ENCODE data around the gene GALNT13. TPM values are rescaled to one million over a fixed set of nuclear protein-coding genes. Genes with fewer than 3 reads are reported as not detected.

Gene GALNT13
- total RNA-seq, 1 experiment from 2014 or later: 4.0 TPM

- Histone ChIP-seq H3K4me3 (no peak overlapping the region), H3K9me3 (replicated peaks) (no peaks in the 10 kb centered on the region), H3K4me1 (no peaks in the 10 kb centered on the region), H3K36me3 (no peaks in the 10 kb centered on the region), H3K27ac (no peak overlapping the region), H3K27me3 (no peaks in the 10 kb centered on the region)
- no peak for DNase-seq
Observed at GRCh38 chr2:154324601-154325000, 452.9 kb downstream of the GALNT13 start.

- no peaks in the 10 kb centered on the region for H3K36me3 ChIP-seq
- no peak overlapping the region for H3K4me3 ChIP-seq
- no peak for DNase-seq
- H3K27ac ChIP-seq: no peak overlapping the region
- H3K27me3 ChIP-seq: no peaks in the 10 kb centered on the region
- H3K4me1 ChIP-seq: no peaks in the 10 kb centered on the region
- no peaks in the 10 kb centered on the region for H3K9me3 ChIP-seq (replicated peaks)
Observed at GRCh38 chr2:154329510-154329909, 457.8 kb downstream of the GALNT13 start.

- H3K27me3 ChIP-seq: no peaks in the 10 kb centered on the region
- no peak overlapping the region for H3K4me3 ChIP-seq
- no peaks in the 10 kb centered on the region for H3K4me1 ChIP-seq
- H3K9me3 ChIP-seq (replicated peaks): no peaks in the 10 kb centered on the region
- no peak for DNase-seq
- H3K36me3 ChIP-seq: no peaks in the 10 kb centered on the region
- no peak overlapping the region for H3K27ac ChIP-seq
Observed at GRCh38 chr2:154331784-154332183, 460.1 kb downstream of the GALNT13 start.

- Histone ChIP-seq H3K4me3 (no peak overlapping the region), H3K9me3 (replicated peaks) (no peaks in the 10 kb centered on the region), H3K27ac (no peak overlapping the region), H3K27me3 (no peaks in the 10 kb centered on the region), H3K4me1 (no peaks in the 10 kb centered on the region), H3K36me3 (no peaks in the 10 kb centered on the region)
- DNase-seq: no peak
Observed at GRCh38 chr2:154336201-154336600, 464.5 kb downstream of the GALNT13 start.

- no peak for DNase-seq
- H3K27me3 ChIP-seq: no peaks in the 10 kb centered on the region
Observed at GRCh38 chr2:154338352-154338967, 466.7 kb downstream of the GALNT13 start.

GRCh38 chr2:154343282-154343681, 471.6 kb downstream of the GALNT13 start:
- Histone ChIP-seq H3K9me3 (replicated peaks) (no peaks in the 10 kb centered on the region), H3K27me3 (no peaks in the 10 kb centered on the region)
- no peak for DNase-seq

More at GRCh38 chr2:154338352-154338967, 466.7 kb downstream of the GALNT13 start:
- no peaks in the 10 kb centered on the region for H3K4me1 ChIP-seq
- no peak overlapping the region for H3K4me3 ChIP-seq
- no peaks in the 10 kb centered on the region for H3K9me3 ChIP-seq (replicated peaks)
- H3K27ac ChIP-seq: no peak overlapping the region
- H3K36me3 ChIP-seq: no peaks in the 10 kb centered on the region

GRCh38 chr2:154350911-154351310, 479.2 kb downstream of the GALNT13 start:
- Histone ChIP-seq H3K4me1 (no peaks in the 10 kb centered on the region), H3K27me3 (no peaks in the 10 kb centered on the region), H3K36me3 (no peaks in the 10 kb centered on the region), H3K4me3 (no peak overlapping the region), H3K9me3 (replicated peaks) (no peaks in the 10 kb centered on the region), H3K27ac (no peak overlapping the region)
- no peak for DNase-seq

More at GRCh38 chr2:154343282-154343681, 471.6 kb downstream of the GALNT13 start:
- Histone ChIP-seq H3K27ac (no peak overlapping the region), H3K4me1 (no peaks in the 10 kb centered on the region), H3K4me3 (no peak overlapping the region), H3K36me3 (no peaks in the 10 kb centered on the region)

GRCh38 chr2:154361276-154361675, 489.6 kb downstream of the GALNT13 start:
- no peak overlapping the region for H3K4me3 ChIP-seq
- no peaks in the 10 kb centered on the region for H3K9me3 ChIP-seq (replicated peaks)
- DNase-seq: no peak
- H3K4me1 ChIP-seq: no peaks in the 10 kb centered on the region
- no peaks in the 10 kb centered on the region for H3K27me3 ChIP-seq
- H3K27ac ChIP-seq: no peak overlapping the region
- H3K36me3 ChIP-seq: no peaks in the 10 kb centered on the region

- H3K36me3 ChIP-seq: no peaks in the 10 kb centered on the region
- no peaks in the 10 kb centered on the region for H3K27me3 ChIP-seq
- H3K9me3 ChIP-seq (replicated peaks): no peaks in the 10 kb centered on the region
- DNase-seq: no peak
- H3K4me1 ChIP-seq: no peaks in the 10 kb centered on the region
- H3K27ac ChIP-seq: no peak overlapping the region
- no peak overlapping the region for H3K4me3 ChIP-seq
Observed at GRCh38 chr2:154368153-154368552, 496.4 kb downstream of the GALNT13 start.

GRCh38 chr2:154370873-154371272, 499.2 kb downstream of the GALNT13 start:
- Histone ChIP-seq H3K36me3 (no peaks in the 10 kb centered on the region), H3K9me3 (replicated peaks) (no peaks in the 10 kb centered on the region), H3K27me3 (no peaks in the 10 kb centered on the region), H3K4me3 (no peak overlapping the region), H3K4me1 (no peaks in the 10 kb centered on the region), H3K27ac (no peak overlapping the region)
- DNase-seq: no peak

GRCh38 chr2:154374416-154374815, 502.7 kb downstream of the GALNT13 start:
- no peak overlapping the region for H3K27ac ChIP-seq
- H3K4me3 ChIP-seq: no peak overlapping the region
- no peaks in the 10 kb centered on the region for H3K27me3 ChIP-seq
- DNase-seq: no peak
- no peaks in the 10 kb centered on the region for H3K9me3 ChIP-seq (replicated peaks)
- H3K36me3 ChIP-seq: no peaks in the 10 kb centered on the region
- H3K4me1 ChIP-seq: no peaks in the 10 kb centered on the region

GRCh38 chr2:154375579-154375931, 503.8 kb downstream of the GALNT13 start:
- Histone ChIP-seq H3K27ac (no peak overlapping the region), H3K27me3 (no peaks in the 10 kb centered on the region), H3K4me3 (no peak overlapping the region), H3K9me3 (replicated peaks) (no peaks in the 10 kb centered on the region), H3K4me1 (no peaks in the 10 kb centered on the region), H3K36me3 (no peaks in the 10 kb centered on the region)
- DNase-seq: peak; percentile 4 to 51

GRCh38 chr2:154381931-154382794, 510.4 kb downstream of the GALNT13 start:
- peak; percentile 2 to 4 for DNase-seq
- Histone ChIP-seq H3K27me3 (no peaks in the 10 kb centered on the region), H3K27ac (no peak overlapping the region), H3K36me3 (no peaks in the 10 kb centered on the region), H3K4me3 (no peak overlapping the region), H3K4me1 (peaks cover 2% of the 10 kb centered on the region; the same call in 1 of the 2 replicates), H3K9me3 (replicated peaks) (no peaks in the 10 kb centered on the region)

GRCh38 chr2:154386186-154386585, 514.5 kb downstream of the GALNT13 start:
- H3K9me3 ChIP-seq (replicated peaks): no peaks in the 10 kb centered on the region
- H3K4me1 ChIP-seq: peaks cover 2% of the 10 kb centered on the region; the same call in 1 of the 2 replicates
- H3K27ac ChIP-seq: no peak overlapping the region
- H3K36me3 ChIP-seq: no peaks in the 10 kb centered on the region
- peak in 1 of 2 experiments; percentile 2 for DNase-seq
- no peaks in the 10 kb centered on the region for H3K27me3 ChIP-seq
- no peak overlapping the region for H3K4me3 ChIP-seq

- no peak overlapping the region for H3K4me3 ChIP-seq
- H3K27ac ChIP-seq: no peak overlapping the region
- no peaks in the 10 kb centered on the region for H3K36me3 ChIP-seq
- no peaks in the 10 kb centered on the region for H3K4me1 ChIP-seq
- no peaks in the 10 kb centered on the region for H3K27me3 ChIP-seq
- no peak for DNase-seq
- no peaks in the 10 kb centered on the region for H3K9me3 ChIP-seq (replicated peaks)
Observed at GRCh38 chr2:154391051-154391450, 519.3 kb downstream of the GALNT13 start.
